H9 (cell line): ENCODE data around the gene CDKAL1. TPM values are rescaled to one million over a fixed set of nuclear protein-coding genes. Genes with fewer than 3 reads are reported as not detected.
"Not testable (repeated sequence)": the region's sequence is repeated elsewhere in the genome, so short reads cannot be mapped to it uniquely, and the experiment has no call there.

Experiments used
- DNase-seq: peaks from one replicate; pipeline ENCODE4 v3.0.0-alpha.2; 2017
- H2AFZ ChIP-seq: one replicate; pipeline ENCODE4 v1.6.1; 2013; ENCODE audit warnings: mild to moderate bottlenecking, low read length, control low read depth, moderate library complexity
- H2AK5ac ChIP-seq: 2 replicates; pipeline ENCODE4 v1.6.1; 2013; ENCODE audit warnings: low read length, control low read depth, mixed read lengths; ENCODE audit not compliant: insufficient read length
- H2BK120ac ChIP-seq: one replicate; pipeline ENCODE4 v1.6.1; 2013; ENCODE audit warnings: low read depth, mild to moderate bottlenecking, low read length, control low read depth, inconsistent platforms; ENCODE audit not compliant: poor library complexity, severe bottlenecking
- H2BK12ac ChIP-seq: 2 replicates; pipeline ENCODE4 v1.6.1; 2013; ENCODE audit warnings: low read length, control low read depth, mixed read lengths, low read depth; ENCODE audit not compliant: insufficient read length
- H2BK15ac ChIP-seq: 2 replicates; pipeline ENCODE4 v1.6.1; 2013; ENCODE audit warnings: low read depth, low read length, control low read depth
- H2BK20ac ChIP-seq: one replicate; pipeline ENCODE4 v1.6.1; 2013; ENCODE audit warnings: low read depth, mild to moderate bottlenecking, low read length, control low read depth, inconsistent platforms; ENCODE audit not compliant: poor library complexity, severe bottlenecking
- H2BK5ac ChIP-seq: 2 replicates; pipeline ENCODE4 v1.6.1; 2013; ENCODE audit warnings: low read length, control low read depth, mixed read lengths; ENCODE audit not compliant: insufficient read length
- H3K14ac ChIP-seq: 2 replicates; pipeline ENCODE4 v1.6.1; 2013; ENCODE audit warnings: low read length, control low read depth; ENCODE audit not compliant: insufficient read depth
- H3K18ac ChIP-seq: 2 replicates; pipeline ENCODE4 v1.6.1; 2013; ENCODE audit warnings: low read depth, mild to moderate bottlenecking, mixed read lengths, low read length, control low read depth; ENCODE audit not compliant: insufficient read length
- H3K23ac ChIP-seq: 2 replicates; pipeline ENCODE4 v1.6.1; 2013; ENCODE audit warnings: low read length, control low read depth, mixed read lengths, low read depth; ENCODE audit not compliant: insufficient read length
- H3K23me2 ChIP-seq: 2 replicates; pipeline ENCODE4 v1.6.1; 2013; ENCODE audit warnings: low read depth, mild to moderate bottlenecking, mixed read lengths, low read length, control low read depth; ENCODE audit not compliant: insufficient read length, poor library complexity, severe bottlenecking
- H3K27ac ChIP-seq: 2 replicates; pipeline ENCODE4 v1.5.1; 2013; ENCODE audit warnings: low read length, control low read depth, mixed read lengths, low read depth; ENCODE audit not compliant: insufficient read length
- H3K27me3 ChIP-seq: 2 replicates; pipeline ENCODE4 v1.6.1; 2013; ENCODE audit warnings: low read length, control low read depth, inconsistent platforms; ENCODE audit not compliant: insufficient read depth
- H3K4ac ChIP-seq: 2 replicates; pipeline ENCODE4 v1.6.1; 2013; ENCODE audit warnings: low read depth, mild to moderate bottlenecking, control low read depth, inconsistent platforms, low read length, moderate library complexity
- H3K4me1 ChIP-seq: 2 replicates; pipeline ENCODE4 v1.6.1; 2013; ENCODE audit warnings: low read length, control low read depth, inconsistent platforms; ENCODE audit not compliant: insufficient read depth
- H3K4me2 ChIP-seq: 2 replicates; pipeline ENCODE4 v1.6.1; 2013; ENCODE audit warnings: low read length, control low read depth, mixed read lengths; ENCODE audit not compliant: insufficient read length, insufficient read depth
- H3K56ac ChIP-seq: 2 replicates; pipeline ENCODE4 v1.6.1; 2013; ENCODE audit warnings: low read depth, mild to moderate bottlenecking, mixed read lengths, low read length, control low read depth; ENCODE audit not compliant: insufficient read length
- H3K79me1 ChIP-seq: 2 replicates; pipeline ENCODE4 v1.6.1; 2013; ENCODE audit warnings: low read depth, mild to moderate bottlenecking, moderate library complexity, low read length, control low read depth, inconsistent platforms; ENCODE audit not compliant: insufficient read depth, poor library complexity, severe bottlenecking
- H3K79me2 ChIP-seq: 2 replicates; pipeline ENCODE4 v1.6.1; 2013; ENCODE audit warnings: low read length, control low read depth, inconsistent platforms; ENCODE audit not compliant: insufficient read depth
- H3K9ac ChIP-seq: 2 replicates; pipeline ENCODE4 v1.6.1; 2013; ENCODE audit warnings: low read length, control low read depth, mixed read lengths; ENCODE audit not compliant: insufficient read length; ENCODE audit errors: extremely low read depth
- H3K9me3 ChIP-seq: one replicate; pipeline ENCODE4 v1.6.1; 2013; ENCODE audit warnings: low read depth, low read length, inconsistent platforms; ENCODE audit not compliant: control insufficient read depth
- H3T11ph ChIP-seq: one replicate; pipeline ENCODE4 v1.6.1; 2013; ENCODE audit warnings: mild to moderate bottlenecking, low read length, control low read depth, inconsistent platforms
- H4K20me1 ChIP-seq: one replicate; pipeline ENCODE4 v1.6.1; 2013; ENCODE audit not compliant: control insufficient read depth, insufficient read length, insufficient read depth
- H4K5ac ChIP-seq: 2 replicates; pipeline ENCODE4 v1.6.1; 2013; ENCODE audit warnings: low read depth, mild to moderate bottlenecking, mixed read lengths, low read length, control low read depth; ENCODE audit not compliant: insufficient read length
- H4K8ac ChIP-seq: replicated peaks from 2 replicates; pipeline ENCODE4 v1.6.1; 2013; ENCODE audit warnings: low read length, control low read depth, mixed read lengths, low read depth; ENCODE audit not compliant: insufficient read length
- H4K91ac ChIP-seq: 2 replicates; pipeline ENCODE4 v1.6.1; 2013; ENCODE audit warnings: low read depth, mild to moderate bottlenecking, moderate library complexity, mixed read lengths, low read length, control low read depth; ENCODE audit not compliant: insufficient read length
- H3K27ac Mint-ChIP-seq, 3 experiments: 2 replicates in 2 of 3; 3 replicates in 1 of 3; pipeline ENCODE4 v1.8.0; 2020 to 2021; ENCODE audit warnings: mixed read lengths in 3 of 3, mild to moderate bottlenecking in 1 of 3, moderate library complexity in 1 of 3
- H3K27me3 Mint-ChIP-seq: 2 replicates; pipeline ENCODE4 v1.8.0; 2021; ENCODE audit warnings: low read depth, mild to moderate bottlenecking, moderate library complexity, mixed read lengths
- H3K36me3 Mint-ChIP-seq, 3 experiments: 2 replicates in 2 of 3; 3 replicates in 1 of 3; pipeline ENCODE4 v1.8.0; 2020 to 2021; ENCODE audit warnings: low read depth in 3 of 3, mixed read lengths in 3 of 3; ENCODE audit not compliant: insufficient read depth in 1 of 3
- H3K4me1 Mint-ChIP-seq, 2 experiments: 2 replicates each; pipeline ENCODE4 v1.8.0; 2020; ENCODE audit warnings: mixed read lengths in 2 of 2
- H3K4me3 Mint-ChIP-seq, 2 experiments: 2 replicates in 1 of 2; 3 replicates in 1 of 2; pipeline ENCODE4 v1.8.0; 2020 to 2021; ENCODE audit warnings: mild to moderate bottlenecking in 2 of 2, mixed read lengths in 2 of 2, moderate library complexity in 1 of 2
- H3K9me3 Mint-ChIP-seq, 2 experiments: 2 replicates in 1 of 2; 3 replicates in 1 of 2; pipeline ENCODE4 v1.8.0; 2020; ENCODE audit warnings: mild to moderate bottlenecking in 2 of 2, mixed read lengths in 2 of 2, moderate library complexity in 1 of 2
- CTCF ChIP-seq: fragments of 200-600 bp; sonication (generic); conservative IDR thresholded peaks from 3 replicates; pipeline ENCODE4 v1.8.0; 2021; ENCODE audit warnings: antibody characterized with exemption, mild to moderate bottlenecking
- WGBS: extraction: QIAGEN DNeasy Blood & Tissue Kit; methylation state at CpG from one replicate; pipeline ENCODE4 v1.1.7; 2013; ENCODE audit warnings: missing lambda C conversion rate, low lambda C conversion rate, mixed read lengths; ENCODE audit not compliant: insufficient read length; ENCODE audit errors: extremely low coverage; 5-methylcytosine and 5-hydroxymethylcytosine counted together
- total RNA-seq: library from RNA; stranded (reverse); gene quantifications from 2 replicates; pipeline ENCODE4 v1.2.1, GENCODE V29; 2021

CDKAL1 gene
- total RNA-seq, 1 experiment from 2014 or later = 23.0 TPM

GRCh38 chr6:21091411-21091810, 557.2 kb downstream of the CDKAL1 start:
- H3K4me3 Mint-ChIP-seq = no peak overlapping the region
- Histone ChIP-seq H4K5ac (no peak overlapping the region), H2BK15ac (no peak overlapping the region), H4K20me1 (no peaks in the 10 kb centered on the region), H3K4me1 (no peaks in the 10 kb centered on the region; the same call in 1 of the 2 replicates), H2AFZ (no peak overlapping the region), H3K14ac (no peak overlapping the region), H2AK5ac (no peak overlapping the region), H3K56ac (no peak overlapping the region), H3K27me3 (no peaks in the 10 kb centered on the region), H3K23me2 (no peaks in the 10 kb centered on the region), H3K79me1 (no peaks in the 10 kb centered on the region), H3K18ac (no peak overlapping the region), H2BK20ac (peak overlapping the region; percentile 11), H2BK12ac (no peak overlapping the region), H3K9ac (no peak overlapping the region), H2BK5ac (no peak overlapping the region), H3K79me2 (no peaks in the 10 kb centered on the region), H3K27ac (no peak overlapping the region), H3K4ac (no peak overlapping the region), H3K23ac (no peak overlapping the region), H2BK120ac (no peak overlapping the region), H4K8ac (no peak overlapping the region), H3T11ph (no peak overlapping the region), H4K91ac (no peak overlapping the region), H3K4me2 (no peak overlapping the region), H3K9me3 (no peaks in the 10 kb centered on the region)
- H3K27ac Mint-ChIP-seq = no peak overlapping the region; a peak in 1 of 7 replicates
- no peaks in the 10 kb centered on the region; the same call in 1 of the 2 replicates for H3K27me3 Mint-ChIP-seq
- H3K9me3 Mint-ChIP-seq = no peaks in the 10 kb centered on the region
- no peak for TF ChIP-seq CTCF
- peaks cover 0 to 2% (median 1%) of the 10 kb centered on the region in 3 experiments; a peak in 3 of 7 replicates for H3K36me3 Mint-ChIP-seq
- H3K4me1 Mint-ChIP-seq = peaks cover 11 to 15% of the 10 kb centered on the region in 2 experiments
- no peak for DNase-seq
- no CpG with 5 or more reads among the region's 2 CpGs for WGBS

DNA sequence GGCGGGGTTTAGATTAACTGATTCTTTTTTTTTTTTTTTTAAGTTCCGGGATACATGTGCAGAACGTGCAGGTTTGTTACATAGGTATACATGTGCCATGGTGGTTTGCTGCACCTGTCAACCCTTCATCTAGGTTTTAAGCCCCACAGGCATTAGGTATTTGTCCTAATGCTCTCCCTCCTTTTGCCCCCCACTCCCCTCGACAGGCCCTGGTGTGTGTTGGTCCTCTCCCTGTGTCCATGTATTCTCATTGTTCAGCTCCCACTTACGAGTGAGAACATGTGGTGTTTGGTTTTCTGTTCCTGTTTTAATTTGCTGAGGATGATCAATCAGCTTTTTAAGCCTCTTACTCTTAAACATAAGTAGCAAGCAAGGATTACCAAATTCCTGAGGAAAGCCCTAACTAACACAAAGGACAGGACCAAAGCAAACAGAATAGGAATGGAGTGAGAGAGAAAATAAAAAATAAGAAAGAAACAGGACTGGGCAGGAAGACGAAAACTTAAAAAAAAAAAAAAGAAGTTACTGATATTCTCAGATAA, 558.0 kb downstream of the CDKAL1 start:
- not testable (repeated sequence) for H3K9me3 ChIP-seq, H3T11ph ChIP-seq, H3K4me1 ChIP-seq, H3K27me3 Mint-ChIP-seq, H2BK5ac ChIP-seq, H4K91ac ChIP-seq, H3K18ac ChIP-seq, H2AFZ ChIP-seq, H3K23ac ChIP-seq, H3K9ac ChIP-seq, H3K79me1 ChIP-seq, H3K56ac ChIP-seq, H4K8ac ChIP-seq, H4K5ac ChIP-seq, H3K79me2 ChIP-seq, H4K20me1 ChIP-seq, H3K9me3 Mint-ChIP-seq, H3K23me2 ChIP-seq, H2BK12ac ChIP-seq, H2BK15ac ChIP-seq, DNase-seq, H3K4me2 ChIP-seq, H3K14ac ChIP-seq, H3K36me3 Mint-ChIP-seq, H2BK120ac ChIP-seq, H3K4ac ChIP-seq, H2AK5ac ChIP-seq, H3K4me3 Mint-ChIP-seq, H3K27ac ChIP-seq, H2BK20ac ChIP-seq, H3K27me3 ChIP-seq
- WGBS = no CpG with 5 or more reads among the region's 6 CpGs
- H3K4me1 Mint-ChIP-seq = peaks cover 11 to 15% of the 10 kb centered on the region in 2 experiments
- peak overlapping the region in 2 of 3 experiments; percentile 69 to 89; a peak in 4 of 7 replicates for H3K27ac Mint-ChIP-seq
